ENCODE measurements around the gene DRG2.

DNA sequence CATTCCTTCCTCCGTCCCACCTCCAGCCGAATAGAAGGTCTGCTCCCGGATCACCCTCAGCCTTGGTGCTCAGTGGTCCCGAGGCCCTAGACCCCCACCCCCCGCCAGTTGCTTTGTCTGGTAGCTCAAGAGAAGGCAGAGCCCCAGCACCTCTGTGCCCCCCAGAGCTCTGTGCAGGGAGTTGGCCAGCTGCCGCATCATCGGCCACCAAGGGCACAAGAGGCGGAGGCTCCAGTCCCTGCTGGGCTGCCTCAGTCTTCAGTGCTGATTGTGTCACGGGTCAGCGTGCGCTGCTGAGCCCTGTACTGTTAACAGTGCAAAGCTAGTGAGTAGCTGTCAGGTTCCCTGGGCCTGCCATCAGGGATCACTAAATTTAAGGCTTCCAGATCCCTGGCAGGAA, 22.2 kb upstream of the DRG2 start:
- TF ChIP-seq, protein P1, sequence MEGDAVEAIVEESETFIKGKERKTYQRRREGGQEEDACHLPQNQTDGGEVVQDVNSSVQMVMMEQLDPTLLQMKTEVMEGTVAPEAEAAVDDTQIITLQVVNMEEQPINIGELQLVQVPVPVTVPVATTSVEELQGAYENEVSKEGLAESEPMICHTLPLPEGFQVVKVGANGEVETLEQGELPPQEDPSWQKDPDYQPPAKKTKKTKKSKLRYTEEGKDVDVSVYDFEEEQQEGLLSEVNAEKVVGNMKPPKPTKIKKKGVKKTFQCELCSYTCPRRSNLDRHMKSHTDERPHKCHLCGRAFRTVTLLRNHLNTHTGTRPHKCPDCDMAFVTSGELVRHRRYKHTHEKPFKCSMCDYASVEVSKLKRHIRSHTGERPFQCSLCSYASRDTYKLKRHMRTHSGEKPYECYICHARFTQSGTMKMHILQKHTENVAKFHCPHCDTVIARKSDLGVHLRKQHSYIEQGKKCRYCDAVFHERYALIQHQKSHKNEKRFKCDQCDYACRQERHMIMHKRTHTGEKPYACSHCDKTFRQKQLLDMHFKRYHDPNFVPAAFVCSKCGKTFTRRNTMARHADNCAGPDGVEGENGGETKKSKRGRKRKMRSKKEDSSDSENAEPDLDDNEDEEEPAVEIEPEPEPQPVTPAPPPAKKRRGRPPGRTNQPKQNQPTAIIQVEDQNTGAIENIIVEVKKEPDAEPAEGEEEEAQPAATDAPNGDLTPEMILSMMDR (IDR thresholded peaks at IDR 0.05; ENCODE audit: extremely low read depth in 1 of 2, insufficient read depth in 1 of 2, low read depth in 1 of 2, low read length in 2 of 2), result no peak
- TF ChIP-seq POLR2A (IDR thresholded peaks at IDR 0.05; ENCODE audit: low read depth, low read length) (no peak), FOS (IDR thresholded peaks at IDR 0.05; ENCODE audit: borderline replicate concordance, insufficient read depth, low read length) (no peak)
